ENCODE results near the gene TXNIP. TPM values are rescaled to one million over a fixed set of nuclear protein-coding genes. Genes with fewer than 3 reads are reported as not detected.

Gene TXNIP
- total RNA-seq, 1 experiment from 2014 or later, result 20.6 TPM

DNA sequence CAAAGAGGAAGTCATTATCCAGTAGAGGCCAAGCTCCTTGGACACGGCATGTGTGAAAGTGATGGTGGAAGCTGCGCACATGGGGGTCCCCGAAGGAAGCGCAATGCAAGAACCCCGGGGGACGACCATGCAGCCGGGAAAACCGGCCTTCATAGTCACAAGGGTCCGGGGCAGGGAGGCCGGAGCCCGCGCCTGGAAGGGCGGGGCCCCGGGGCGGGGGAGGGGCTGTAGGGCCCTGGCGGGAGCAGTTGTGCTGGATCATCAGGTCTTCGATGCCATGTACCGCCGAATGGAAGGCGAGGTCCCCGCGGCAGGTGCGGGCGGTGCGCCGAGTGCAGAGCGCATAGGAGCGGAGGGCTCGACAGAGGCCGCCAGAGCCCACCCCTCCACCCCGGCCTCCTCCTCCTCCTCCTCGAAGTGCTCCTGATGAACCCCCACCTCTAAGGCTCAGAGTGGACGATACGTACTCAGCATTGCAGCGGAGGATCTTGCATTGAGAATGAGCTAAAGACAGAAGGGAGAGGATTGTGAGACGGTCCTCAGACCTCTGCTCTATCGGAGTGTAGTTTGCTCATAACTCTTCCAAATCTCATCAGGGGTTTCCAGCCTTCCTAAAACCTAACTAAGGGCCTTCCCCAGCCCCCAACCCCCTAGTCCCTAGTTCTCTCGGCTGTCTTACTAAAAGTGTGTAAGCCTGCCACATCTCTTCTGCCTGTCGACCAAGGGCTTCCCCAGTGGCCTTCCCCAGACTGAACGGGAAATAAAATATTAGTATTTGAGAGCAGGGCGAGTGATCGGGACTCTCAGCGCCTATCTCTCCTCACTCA, 23.1 kb upstream of the TXNIP start:
- H3K27me3 ChIP-seq, result peaks cover 8% of the 10 kb centered on the region; the same call in 1 of the 2 replicates
- no peaks in the 10 kb centered on the region for H3K9me3 ChIP-seq
- H3K36me3 ChIP-seq, result no peaks in the 10 kb centered on the region
- H3K4me3 ChIP-seq, result no peak overlapping the region
- no peak for DNase-seq

DNA sequence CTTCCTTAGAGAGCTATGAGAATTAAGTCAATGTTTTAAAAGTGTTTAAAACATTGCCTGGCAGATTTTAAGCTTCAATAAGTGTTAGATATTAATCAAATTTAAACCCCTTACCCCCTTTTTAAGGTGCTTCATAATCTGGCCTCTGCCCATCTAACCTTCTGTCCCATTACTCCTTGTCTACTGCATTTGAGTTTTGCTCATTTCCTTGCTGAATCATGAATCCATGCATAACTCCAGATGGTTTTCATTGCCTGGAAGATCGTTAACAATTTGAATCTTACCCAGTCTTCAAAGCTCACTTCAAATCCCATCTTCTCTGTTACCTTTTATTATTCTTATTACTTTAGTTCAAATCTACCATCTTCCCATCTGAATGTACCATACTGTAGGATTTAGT, 20.5 kb upstream of the TXNIP start:
- DNase-seq, result no peak
- H3K27me3 ChIP-seq, result peaks cover 8% of the 10 kb centered on the region; the same call in 1 of the 2 replicates
- H3K9me3 ChIP-seq, result no peaks in the 10 kb centered on the region
- H3K36me3 ChIP-seq, result no peaks in the 10 kb centered on the region
- no peak overlapping the region for H3K4me3 ChIP-seq

DNA sequence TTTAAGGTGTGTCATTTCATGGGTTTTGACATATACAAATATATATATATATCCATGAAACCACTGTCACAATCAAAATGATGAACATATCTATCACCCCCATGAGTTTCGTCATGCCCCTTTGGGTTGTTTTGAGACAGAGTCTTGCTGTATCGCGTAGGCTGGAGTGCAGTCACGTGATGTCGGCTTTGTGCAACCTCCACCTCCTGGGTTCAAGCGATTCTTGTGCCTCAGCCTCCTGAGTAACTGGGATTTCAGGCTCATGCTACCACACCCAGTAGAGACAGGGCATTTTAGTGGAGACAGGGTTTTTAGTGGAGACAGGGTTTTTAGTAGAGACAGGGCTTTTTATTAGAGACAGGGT, 17.2 kb upstream of the TXNIP start:
- no peak for DNase-seq
- H3K36me3 ChIP-seq, result no peaks in the 10 kb centered on the region
- no peaks in the 10 kb centered on the region for H3K9me3 ChIP-seq
- H3K27me3 ChIP-seq, result no peaks in the 10 kb centered on the region
- no peak overlapping the region for H3K4me3 ChIP-seq

DNA sequence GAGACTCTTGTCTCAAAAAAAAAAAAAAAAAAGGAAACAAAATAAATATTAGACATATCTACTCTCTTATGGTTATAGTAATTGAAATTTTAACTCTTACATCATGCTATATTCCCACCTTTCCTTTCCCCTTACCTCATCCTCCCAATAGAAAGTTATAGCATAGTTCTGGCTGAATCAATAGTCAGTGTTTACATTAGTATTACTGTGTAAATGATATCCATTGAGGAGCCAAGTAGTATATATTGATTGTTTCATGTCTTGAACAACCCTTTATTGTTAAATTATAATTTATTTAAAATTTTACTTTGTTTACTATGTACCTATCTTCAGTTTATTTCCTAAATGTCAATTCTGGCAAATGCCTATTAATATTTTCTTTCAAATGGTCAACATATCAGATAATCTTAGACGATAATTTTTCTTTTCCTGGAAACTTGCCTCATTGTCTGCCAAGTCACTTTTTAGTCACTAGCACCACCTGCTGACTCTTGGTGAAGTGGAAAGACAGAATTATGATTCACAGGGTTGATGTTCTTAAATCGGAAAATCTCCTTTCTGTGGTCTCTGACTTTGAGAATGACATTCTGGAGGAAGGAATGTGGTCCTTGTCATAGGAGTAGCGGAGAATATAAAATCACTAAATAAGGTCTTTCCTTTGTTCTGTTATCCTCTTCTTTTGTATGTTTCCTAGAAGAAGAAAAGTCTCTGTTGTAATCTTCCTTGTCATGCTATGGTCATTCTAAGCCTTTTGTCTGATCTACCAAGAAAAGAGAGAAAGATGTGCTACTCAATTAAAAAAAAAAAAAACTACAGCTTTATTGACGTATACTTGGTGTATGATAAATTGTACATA, 16.6 kb upstream of the TXNIP start:
- no peaks in the 10 kb centered on the region for H3K36me3 ChIP-seq
- DNase-seq, result peak; percentile 38
- H3K27me3 ChIP-seq, result no peaks in the 10 kb centered on the region
- no peak overlapping the region for H3K4me3 ChIP-seq
- H3K9me3 ChIP-seq, result no peaks in the 10 kb centered on the region

DNA sequence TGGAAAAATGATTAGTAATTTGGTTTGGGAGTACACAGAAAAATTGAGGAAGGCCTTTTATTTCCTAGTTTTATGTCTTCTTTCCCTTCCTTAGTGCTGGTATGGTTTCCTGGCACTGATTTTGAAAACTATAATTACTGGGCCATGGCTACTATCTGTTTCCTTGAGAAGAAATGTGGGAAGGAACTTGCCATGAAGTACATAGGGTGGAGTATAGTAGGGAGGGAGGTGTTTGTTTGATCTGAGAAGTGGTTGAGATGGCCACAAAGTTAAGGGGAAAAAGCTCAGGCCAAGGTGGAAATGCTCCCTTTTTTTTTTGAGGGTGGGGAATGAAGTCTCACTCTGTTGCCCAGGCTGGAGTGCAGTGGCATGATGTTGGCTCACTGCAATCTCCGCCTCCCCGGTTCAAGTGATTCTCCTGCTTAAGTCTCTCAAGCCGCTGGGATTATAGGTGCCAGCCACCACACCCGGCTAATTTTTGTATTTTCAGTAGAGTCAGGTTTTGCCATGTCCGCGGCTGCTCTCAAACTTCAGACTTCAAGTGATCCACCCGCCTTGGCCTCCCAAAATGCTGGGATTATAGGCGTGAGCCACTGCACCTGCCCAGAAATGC, 13.9 kb upstream of the TXNIP start:
- no peaks in the 10 kb centered on the region for H3K36me3 ChIP-seq
- no peaks in the 10 kb centered on the region for H3K27me3 ChIP-seq
- no peak overlapping the region for H3K4me3 ChIP-seq
- DNase-seq, result no peak
- no peaks in the 10 kb centered on the region for H3K9me3 ChIP-seq

DNA sequence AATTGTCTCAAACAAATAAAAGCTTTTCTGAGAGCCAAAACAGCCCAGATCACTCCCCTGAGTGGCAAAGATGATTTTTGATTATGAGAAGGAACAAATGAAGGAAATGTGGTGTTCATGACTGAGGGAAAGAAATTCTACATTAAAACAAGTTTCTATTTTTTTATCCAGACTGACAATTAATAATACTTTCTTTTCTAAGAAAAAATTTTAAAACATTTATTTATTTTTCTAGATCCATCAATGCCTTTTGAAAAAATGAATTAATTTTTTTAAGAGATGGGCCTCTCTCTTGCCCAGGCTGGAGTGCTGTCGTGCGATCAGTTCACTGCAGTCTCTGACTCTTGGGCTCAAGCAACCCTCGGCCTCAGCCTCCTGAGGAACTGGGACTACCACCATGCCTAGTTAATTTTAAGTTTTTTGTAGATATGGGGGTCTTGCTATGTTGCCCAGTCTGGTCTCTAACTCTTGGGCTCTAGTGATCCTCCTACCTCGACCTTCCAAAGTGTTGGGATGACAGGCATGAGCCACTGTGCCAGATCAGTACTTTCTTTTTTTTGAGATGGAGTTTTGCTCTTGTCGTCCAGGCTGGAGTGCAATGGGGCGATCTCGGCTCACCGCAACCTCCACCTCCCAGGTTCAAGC, 11.2 kb upstream of the TXNIP start:
- no peaks in the 10 kb centered on the region for H3K9me3 ChIP-seq
- H3K4me3 ChIP-seq, result no peak overlapping the region
- H3K36me3 ChIP-seq, result no peaks in the 10 kb centered on the region
- DNase-seq, result no peak
- H3K27me3 ChIP-seq, result no peaks in the 10 kb centered on the region

DNA sequence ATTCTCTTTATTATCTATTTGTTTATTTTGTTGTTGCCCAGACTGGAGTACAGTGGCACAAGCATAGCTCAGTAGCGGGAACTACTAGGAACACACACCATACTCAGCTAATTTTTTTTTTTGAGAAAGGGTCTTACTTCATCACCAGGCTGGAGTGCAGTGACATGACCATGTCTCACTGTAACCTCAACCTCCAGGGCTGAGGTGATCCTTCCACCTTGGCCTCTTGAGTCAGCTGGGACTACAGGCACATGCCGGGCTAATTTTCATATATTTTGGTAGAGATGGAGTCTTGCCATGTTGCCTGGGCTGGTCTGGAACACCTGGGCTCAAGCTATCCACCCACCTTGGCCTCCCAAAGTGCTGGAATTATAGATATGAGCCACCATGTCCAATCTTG, 5.3 kb upstream of the TXNIP start:
- DNase-seq, result no peak
- no peaks in the 10 kb centered on the region for H3K36me3 ChIP-seq
- H3K4me3 ChIP-seq, result no peak overlapping the region
- H3K9me3 ChIP-seq, result no peaks in the 10 kb centered on the region
- H3K27me3 ChIP-seq, result no peaks in the 10 kb centered on the region

DNA sequence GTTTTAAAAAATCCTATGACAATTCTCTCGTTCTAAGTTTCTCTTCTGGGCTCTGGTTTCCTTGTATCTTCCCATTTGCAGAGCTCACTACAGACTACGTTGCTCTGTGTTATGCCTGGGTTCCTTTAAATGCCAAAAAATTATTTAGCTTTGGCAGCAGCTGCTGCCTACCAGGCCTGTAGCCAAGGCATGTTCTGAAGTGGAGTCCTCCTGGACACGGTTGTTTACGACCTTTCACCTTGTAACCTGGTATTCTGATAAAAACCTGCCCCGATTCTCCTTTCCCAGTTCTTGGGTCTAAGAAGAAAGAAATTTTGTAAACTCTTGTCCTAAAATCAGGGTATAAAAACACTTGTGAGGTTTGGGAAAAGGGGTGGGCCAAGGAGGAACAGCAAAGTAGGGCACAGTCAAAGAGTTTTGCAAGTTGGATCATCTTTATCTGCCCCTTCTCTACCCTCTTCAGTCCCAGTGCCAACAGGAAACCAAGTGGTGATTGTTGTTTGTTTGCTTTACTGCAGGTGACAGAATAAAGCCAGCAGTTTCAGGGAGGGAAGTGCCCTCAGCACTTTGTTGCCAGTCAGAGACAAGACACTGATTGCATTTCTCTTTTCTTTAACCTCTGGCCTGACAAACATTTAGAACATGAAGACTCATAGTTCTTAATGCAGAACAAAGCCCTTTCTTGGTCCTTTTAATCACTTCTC, 3.1 kb upstream of the TXNIP start:
- DNase-seq, result peak; percentile 23
- no peaks in the 10 kb centered on the region for H3K9me3 ChIP-seq
- no peaks in the 10 kb centered on the region for H3K27me3 ChIP-seq
- no peak overlapping the region for H3K4me3 ChIP-seq
- peaks cover 8% of the 10 kb centered on the region for H3K36me3 ChIP-seq

DNA sequence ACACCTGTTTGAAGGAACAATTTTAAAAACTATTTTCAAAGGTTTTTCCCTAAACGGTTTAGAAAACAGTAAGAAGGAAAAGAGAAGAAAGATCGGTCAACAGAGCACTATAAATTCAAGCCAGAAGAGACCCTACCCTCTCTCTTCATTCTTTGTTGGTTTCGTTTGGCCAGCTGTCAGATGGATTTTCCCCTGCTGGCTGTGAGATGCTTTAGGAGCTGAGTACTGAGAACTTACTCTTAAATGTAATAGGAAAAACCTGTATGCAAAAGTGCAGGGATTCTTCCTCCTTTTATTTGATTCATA, 1.3 kb upstream of the TXNIP start:
- Histone ChIP-seq H3K27me3 (no peaks in the 10 kb centered on the region), H3K36me3 (peaks cover 26% of the 10 kb centered on the region), H3K9me3 (no peaks in the 10 kb centered on the region), H3K4me3 (no peak overlapping the region; the same call in 1 of the 2 replicates)
- DNase-seq, result no peak

DNA sequence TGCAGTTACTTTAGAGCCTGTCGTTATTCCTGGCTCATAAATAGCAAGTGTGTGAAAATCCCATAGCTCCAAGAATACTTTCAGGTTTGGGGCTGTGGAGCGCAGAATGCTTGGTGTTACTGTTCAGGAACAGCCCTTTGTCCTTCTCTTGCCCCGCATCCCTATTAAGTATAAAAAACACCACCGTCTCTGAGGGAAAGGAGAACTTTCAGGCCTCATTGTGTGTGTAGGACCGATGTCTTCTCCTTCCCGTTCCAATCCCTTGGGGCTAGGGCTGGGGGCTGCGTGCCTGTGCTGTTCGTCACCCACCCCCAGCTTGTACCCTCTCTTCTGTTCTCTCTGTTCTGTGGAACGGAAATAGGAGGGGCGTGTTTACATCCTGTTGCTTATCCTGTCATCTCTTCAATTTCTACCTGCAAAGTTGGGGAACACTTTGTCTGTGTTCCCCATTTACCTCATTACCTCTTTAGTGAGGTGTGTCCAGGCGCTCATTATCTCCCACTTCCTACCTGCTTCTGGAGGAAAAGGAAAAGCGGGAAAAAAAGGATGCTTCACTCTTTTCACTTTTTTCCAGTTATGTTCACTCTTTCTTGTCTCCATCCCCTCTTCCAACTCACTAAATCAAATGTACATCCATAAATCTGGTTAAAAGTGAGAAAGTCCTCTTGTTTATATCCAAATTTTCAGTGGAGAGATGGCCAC, 788 bp upstream of the TXNIP start:
- no peaks in the 10 kb centered on the region for H3K9me3 ChIP-seq
- no peak for DNase-seq
- H3K36me3 ChIP-seq, result peaks cover 28% of the 10 kb centered on the region
- no peaks in the 10 kb centered on the region for H3K27me3 ChIP-seq
- H3K4me3 ChIP-seq, result peak overlapping the region; percentile 56

DNA sequence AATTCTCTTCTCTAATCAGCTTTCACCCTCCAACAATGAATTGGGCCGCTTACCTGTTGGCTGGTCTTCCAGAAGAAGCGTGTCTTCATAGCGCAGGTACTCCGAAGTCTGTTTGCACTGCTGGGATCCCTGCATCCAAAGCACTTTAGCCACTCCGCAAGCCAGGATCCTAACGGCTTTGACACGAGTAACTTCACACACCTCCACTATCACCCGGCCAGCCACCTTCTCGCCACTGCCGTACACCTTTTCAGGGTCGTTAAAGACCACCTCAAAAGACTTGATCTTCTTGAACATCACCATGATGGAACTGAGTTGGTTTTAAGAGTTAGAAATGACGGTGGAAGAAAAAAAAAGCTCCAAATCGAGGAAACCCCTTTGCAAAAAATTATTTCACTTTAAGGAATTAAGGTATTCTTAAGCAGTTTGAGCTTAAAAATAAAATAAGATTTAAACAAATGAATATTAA, 381 bp downstream of the TXNIP start:
- DNase-seq, result no peak
- peaks cover 28% of the 10 kb centered on the region for H3K36me3 ChIP-seq
- H3K4me3 ChIP-seq, result peak overlapping the region; percentile 56
- no peaks in the 10 kb centered on the region for H3K9me3 ChIP-seq
- no peaks in the 10 kb centered on the region for H3K27me3 ChIP-seq

DNA sequence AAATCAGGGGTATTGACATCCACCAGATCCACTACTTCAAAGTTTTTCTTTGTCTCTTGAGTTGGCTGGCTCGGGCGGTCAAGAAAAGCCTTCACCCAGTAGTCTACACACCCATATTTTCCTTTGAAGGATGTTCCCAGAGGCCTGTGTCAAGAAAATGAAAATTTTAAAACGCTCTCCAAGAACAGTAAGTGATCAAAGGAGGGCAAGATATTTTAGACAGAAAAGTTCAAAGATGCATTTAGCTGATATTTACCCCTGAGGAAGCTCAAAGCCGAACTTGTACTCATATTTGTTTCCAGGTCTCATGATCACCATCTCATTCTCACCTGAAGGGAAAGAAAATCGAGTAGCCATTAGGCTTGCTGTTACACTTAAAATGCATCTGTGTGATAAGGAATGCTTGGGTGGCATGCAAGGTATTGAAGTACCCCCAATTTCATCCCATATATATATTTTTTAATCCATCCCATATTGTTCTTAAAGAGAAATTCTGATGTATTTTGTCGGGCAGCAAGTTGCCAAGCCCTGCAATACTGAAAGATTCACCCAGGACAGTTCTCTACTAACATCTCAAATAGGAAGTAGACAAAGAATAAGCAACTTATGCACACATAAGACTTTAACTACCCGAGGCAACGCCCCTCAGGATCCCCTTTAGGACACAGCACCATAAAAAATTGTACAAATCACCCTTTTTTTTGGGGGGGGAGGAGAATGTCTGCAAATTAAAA, 1.1 kb downstream of the TXNIP start:
- Histone ChIP-seq H3K36me3 (peaks cover 28% of the 10 kb centered on the region), H3K4me3 (peak overlapping the region; percentile 56), H3K9me3 (no peaks in the 10 kb centered on the region), H3K27me3 (no peaks in the 10 kb centered on the region)
- no peak for DNase-seq

DNA sequence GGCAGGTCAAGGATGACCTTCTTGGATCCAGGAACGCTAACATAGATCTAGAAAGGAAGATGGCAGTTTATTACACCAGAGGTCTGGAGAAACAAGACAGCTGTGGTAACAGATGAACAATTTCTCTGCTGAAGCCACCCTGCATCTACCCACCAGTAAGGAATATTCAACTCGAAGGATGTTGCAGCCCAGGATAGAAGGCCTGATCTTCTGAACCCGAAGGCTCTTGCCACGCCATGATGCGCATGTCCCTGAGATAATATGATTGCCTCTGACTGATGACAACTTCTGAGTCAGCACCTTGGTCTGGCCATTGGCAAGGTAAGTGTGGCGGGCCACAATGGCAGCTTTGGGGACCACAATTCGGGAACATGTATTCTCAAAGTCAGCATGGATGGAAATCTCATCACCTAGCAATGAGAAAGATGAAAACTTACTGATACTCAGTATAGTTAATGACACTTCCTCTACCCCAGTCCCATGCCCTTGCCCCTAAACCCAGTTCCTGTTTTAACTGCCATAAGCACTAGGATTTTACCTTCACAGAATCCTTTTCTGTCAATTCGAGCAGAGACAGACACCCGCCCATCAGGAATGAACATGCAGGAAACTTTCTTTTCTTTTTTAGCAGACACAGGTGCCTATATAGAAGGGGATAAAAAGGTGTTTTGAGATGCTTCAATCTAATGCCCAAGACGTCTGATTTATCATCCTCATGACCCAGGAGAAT, 1.8 kb downstream of the TXNIP start:
- Histone ChIP-seq H3K36me3 (peaks cover 28% of the 10 kb centered on the region), H3K27me3 (no peaks in the 10 kb centered on the region), H3K9me3 (no peaks in the 10 kb centered on the region), H3K4me3 (peak overlapping the region; percentile 56)
- DNase-seq, result no peak

DNA sequence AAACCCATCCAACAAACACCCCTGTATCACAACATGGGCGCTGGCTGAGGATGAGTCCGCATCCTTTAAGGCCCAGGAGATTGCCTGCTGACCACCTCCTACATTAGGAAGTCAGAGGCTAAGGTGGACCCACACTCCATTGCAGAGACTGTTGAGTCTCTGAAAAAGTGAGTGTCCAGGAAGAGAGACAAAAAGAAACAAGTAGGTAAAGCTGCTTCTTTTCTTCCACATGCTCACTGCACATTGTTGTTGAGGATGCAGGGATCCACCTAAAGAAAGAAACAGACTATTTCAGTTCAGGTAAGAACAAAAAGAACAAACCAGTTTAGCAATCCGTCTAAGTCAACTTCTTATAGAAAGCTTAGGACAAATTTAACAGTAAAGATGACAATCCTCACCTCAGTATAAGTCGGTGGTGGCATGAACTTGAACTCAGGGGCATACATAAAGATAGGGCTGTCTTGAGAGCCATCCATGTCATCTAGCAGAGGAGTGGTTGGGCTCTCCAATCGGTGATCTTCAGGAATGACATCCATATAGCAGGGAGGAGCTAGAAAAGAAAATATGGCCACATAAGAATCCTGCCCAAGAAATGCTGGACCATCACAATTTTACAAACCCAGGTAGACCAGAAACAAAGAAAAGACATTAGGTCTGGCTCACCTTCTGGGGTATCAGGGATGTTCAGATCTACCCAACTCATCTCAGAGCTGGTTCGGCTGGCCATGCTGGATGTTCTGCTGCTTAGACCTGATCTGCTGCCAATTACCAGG, 2.6 kb downstream of the TXNIP start:
- peaks cover 28% of the 10 kb centered on the region for H3K36me3 ChIP-seq
- peak overlapping the region; percentile 56 for H3K4me3 ChIP-seq
- H3K9me3 ChIP-seq, result no peaks in the 10 kb centered on the region
- no peaks in the 10 kb centered on the region for H3K27me3 ChIP-seq
- DNase-seq, result no peak

Measured in MG63 (cell line).